ENCODE data around the gene FDPS. TPM values are rescaled to one million over a fixed set of nuclear protein-coding genes. Genes with fewer than 3 reads are reported as not detected.

The FDPS gene
- polyA plus RNA-seq, 4 donors: 172 to 343 (median 195) TPM

GRCh38 chr1:155267373-155267772 lies 41.3 kb upstream of the FDPS start:
- no peak for DNase-seq
- Histone ChIP-seq H3K27ac (ENCODE audit: low read depth in 1 of 3, low read length in 2 of 3) (no peak overlapping the region), H3K9me3 (ENCODE audit: control insufficient read depth in 2 of 2, insufficient read depth in 1 of 2, low read depth in 1 of 2, low read length in 1 of 2) (no peaks in the 10 kb centered on the region), H3K4me1 (ENCODE audit: control insufficient read depth in 3 of 3, insufficient read depth in 2 of 3, low read depth in 1 of 3, low read length in 2 of 3) (peaks cover 0 to 11% (median 8%) of the 10 kb centered on the region in 3 donors), H3K36me3 (ENCODE audit: control insufficient read depth in 3 of 3, insufficient read depth in 2 of 3, low read depth in 1 of 3, low read length in 3 of 3) (peaks cover 27 to 71% (median 40%) of the 10 kb centered on the region in 3 donors), H3K4me3 (ENCODE audit: low read depth in 1 of 3, low read length in 3 of 3) (no peak overlapping the region), H3K27me3 (ENCODE audit: control insufficient read depth in 3 of 3, insufficient read depth in 3 of 3, low read length in 3 of 3) (no peaks in the 10 kb centered on the region)
- no peak for FAIRE-seq
- 97 to 98% (median 98%) methylated on average over 2 of the region's 2 CpGs for WGBS, 3 donors

GRCh38 chr1:155268630-155269029 lies 40.0 kb upstream of the FDPS start:
- H3K9me3 ChIP-seq (ENCODE audit: control insufficient read depth in 2 of 2, insufficient read depth in 1 of 2, low read depth in 1 of 2, low read length in 1 of 2): no peaks in the 10 kb centered on the region
- H3K27ac ChIP-seq (ENCODE audit: low read depth in 1 of 3, low read length in 2 of 3): no peak overlapping the region
- no peaks in the 10 kb centered on the region for H3K27me3 ChIP-seq (ENCODE audit: control insufficient read depth in 3 of 3, insufficient read depth in 3 of 3, low read length in 3 of 3)
- FAIRE-seq: no peak
- WGBS, 3 donors: 92 to 96% (median 95%) methylated on average over 21 of the region's 21 CpGs
- H3K4me3 ChIP-seq (ENCODE audit: low read depth in 1 of 3, low read length in 3 of 3): no peak overlapping the region
- no peak for DNase-seq
- peaks cover 25 to 63% (median 39%) of the 10 kb centered on the region in 3 donors for H3K36me3 ChIP-seq (ENCODE audit: control insufficient read depth in 3 of 3, insufficient read depth in 2 of 3, low read depth in 1 of 3, low read length in 3 of 3)
- peaks cover 0 to 8% (median 4%) of the 10 kb centered on the region in 3 donors for H3K4me1 ChIP-seq (ENCODE audit: control insufficient read depth in 3 of 3, insufficient read depth in 2 of 3, low read depth in 1 of 3, low read length in 2 of 3)

DNA sequence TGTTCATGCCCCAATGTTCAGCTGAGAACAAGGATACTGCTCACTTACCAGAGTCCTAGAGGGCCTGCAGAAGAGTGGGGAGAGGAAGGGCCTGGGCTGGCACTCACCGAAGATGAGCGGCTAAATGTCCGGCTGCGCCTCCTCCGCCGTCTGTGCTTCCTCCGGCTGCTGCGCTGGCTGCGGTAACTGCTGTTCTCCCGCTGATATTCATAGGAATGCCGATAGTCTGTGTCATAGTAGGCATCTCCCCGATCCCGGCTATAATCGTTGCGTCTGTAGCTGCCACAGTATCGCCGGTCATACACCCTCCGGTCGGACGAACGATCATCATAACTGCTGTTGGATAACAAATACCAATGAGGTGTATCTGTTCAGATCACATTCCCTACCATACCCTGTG lies 39.3 kb upstream of the FDPS start:
- Histone ChIP-seq H3K27me3 (ENCODE audit: control insufficient read depth in 3 of 3, insufficient read depth in 3 of 3, low read length in 3 of 3) (no peaks in the 10 kb centered on the region), H3K36me3 (ENCODE audit: control insufficient read depth in 3 of 3, insufficient read depth in 2 of 3, low read depth in 1 of 3, low read length in 3 of 3) (peaks cover 25 to 55% (median 36%) of the 10 kb centered on the region in 3 donors), H3K4me1 (ENCODE audit: control insufficient read depth in 3 of 3, insufficient read depth in 2 of 3, low read depth in 1 of 3, low read length in 2 of 3) (peaks cover 0 to 8% (median 4%) of the 10 kb centered on the region in 3 donors), H3K27ac (ENCODE audit: low read depth in 1 of 3, low read length in 2 of 3) (no peak overlapping the region), H3K4me3 (ENCODE audit: low read depth in 1 of 3, low read length in 3 of 3) (no peak overlapping the region), H3K9me3 (ENCODE audit: control insufficient read depth in 2 of 2, insufficient read depth in 1 of 2, low read depth in 1 of 2, low read length in 1 of 2) (no peaks in the 10 kb centered on the region)
- DNase-seq (no peak), FAIRE-seq (no peak)
- 95 to 96% (median 95%) methylated on average over 21 of the region's 21 CpGs for WGBS, 3 donors

DNA sequence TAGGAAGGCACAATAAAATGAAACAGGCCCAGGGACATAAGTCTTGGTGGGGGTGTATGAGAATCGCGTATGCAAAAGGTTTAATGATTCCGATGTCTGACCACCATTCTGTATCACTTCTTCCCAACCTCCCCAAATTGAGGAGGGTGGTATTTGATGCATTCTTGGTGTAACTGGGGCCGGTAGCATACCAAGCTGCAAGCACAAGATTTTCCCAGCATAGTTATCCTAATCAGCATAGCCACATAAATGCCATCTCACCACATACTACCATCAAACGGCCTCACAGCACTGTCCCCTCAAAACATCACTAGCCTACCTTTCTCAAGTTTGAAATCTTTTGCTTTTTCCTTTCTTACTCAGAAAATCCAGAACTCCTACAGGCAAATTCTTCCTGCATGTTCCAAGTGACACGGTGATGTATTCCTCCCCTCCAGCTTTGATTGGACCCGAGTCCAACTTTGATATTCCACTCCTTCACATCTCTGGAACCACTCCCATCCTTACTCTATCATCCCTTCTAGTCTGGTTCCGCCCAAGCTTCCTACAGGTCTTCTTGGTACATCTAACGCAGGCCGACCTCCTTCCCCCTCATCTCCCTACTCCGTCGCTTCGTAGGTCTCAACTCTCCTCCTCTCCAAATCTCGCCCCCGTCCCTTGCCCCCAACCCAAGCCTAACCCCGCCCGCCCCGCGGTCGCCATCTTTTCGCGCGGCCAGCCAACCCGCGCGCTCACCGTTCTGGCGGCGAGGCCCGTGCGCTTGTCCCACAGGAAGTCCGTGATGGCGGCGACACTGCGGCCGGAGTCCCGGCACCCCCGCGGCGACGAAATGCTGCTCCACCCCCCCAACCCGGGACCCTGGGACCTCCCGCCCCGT lies 36.0 kb upstream of the FDPS start:
- DNase-seq: peak in 1 of 2 donors; percentile 83
- 1 to 4% (median 2%) methylated on average over 33 to 44 of the region's 44 CpGs for WGBS, 3 donors
- peaks cover 0 to 8% (median 4%) of the 10 kb centered on the region in 3 donors for H3K4me1 ChIP-seq (ENCODE audit: control insufficient read depth in 3 of 3, insufficient read depth in 2 of 3, low read depth in 1 of 3, low read length in 2 of 3)
- peak overlapping the region; percentile 82 to 93 (median 91) for H3K27ac ChIP-seq (ENCODE audit: low read depth in 1 of 3, low read length in 2 of 3)
- no peak for FAIRE-seq
- peak overlapping the region; percentile 76 to 88 (median 81) for H3K4me3 ChIP-seq (ENCODE audit: low read depth in 1 of 3, low read length in 3 of 3)
- H3K36me3 ChIP-seq (ENCODE audit: control insufficient read depth in 3 of 3, insufficient read depth in 2 of 3, low read depth in 1 of 3, low read length in 3 of 3): peaks cover 20 to 32% (median 23%) of the 10 kb centered on the region in 3 donors
- H3K27me3 ChIP-seq (ENCODE audit: control insufficient read depth in 3 of 3, insufficient read depth in 3 of 3, low read length in 3 of 3): no peaks in the 10 kb centered on the region
- no peaks in the 10 kb centered on the region for H3K9me3 ChIP-seq (ENCODE audit: control insufficient read depth in 2 of 2, insufficient read depth in 1 of 2, low read depth in 1 of 2, low read length in 1 of 2)

DNA sequence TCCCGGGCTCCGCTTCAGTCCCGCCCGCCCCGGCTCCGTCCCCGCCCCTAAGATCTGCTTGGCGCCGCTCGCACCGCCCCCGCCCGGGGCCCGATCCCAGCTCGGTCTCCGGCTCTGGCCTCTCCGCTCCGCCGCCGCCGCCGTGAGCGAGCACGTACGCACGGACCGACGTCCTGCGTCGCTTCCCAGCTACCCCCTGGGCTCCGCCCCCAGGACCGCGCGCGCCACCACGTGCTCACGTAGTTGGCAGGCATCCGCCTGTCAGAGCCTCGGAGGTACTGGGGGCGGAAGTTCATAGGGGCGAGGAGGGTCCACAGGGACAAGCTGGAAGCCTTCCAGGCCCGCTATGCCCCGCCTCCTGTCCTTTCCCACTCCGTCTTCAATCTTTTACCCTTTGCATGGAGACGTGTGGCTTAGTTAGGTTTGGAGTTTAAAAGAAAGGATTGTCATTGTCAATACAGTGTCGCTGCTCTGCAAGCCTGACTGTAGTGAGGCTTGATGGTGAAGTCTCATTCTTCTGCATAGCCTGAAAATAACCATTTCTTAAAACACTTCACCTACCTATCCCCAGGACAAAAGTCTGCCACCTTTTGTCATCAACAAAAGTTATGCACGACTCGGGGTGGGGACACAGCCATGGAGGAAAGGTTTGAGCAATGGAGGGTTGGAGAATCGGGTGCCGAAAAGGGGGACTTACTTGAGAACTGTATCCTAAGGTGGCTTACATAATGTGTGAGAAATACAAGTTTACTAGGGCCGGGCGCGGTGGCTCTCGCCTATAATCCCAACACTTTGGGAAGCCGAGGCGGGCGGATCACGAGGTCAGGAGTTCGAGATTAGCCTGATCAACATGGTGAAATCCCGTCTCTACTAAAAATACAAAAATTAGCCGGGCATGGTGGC lies 35.1 kb upstream of the FDPS start, which contains the start of gene CLK2:
CLK2 (minus strand) TSS at position 162 of the 903 bp plus-strand sequence. CDS start 2,527 bp downstream, outside the sequence.
- peak within 1 kb of the TSS; percentile 82 to 93 (median 91) for H3K27ac ChIP-seq (ENCODE audit: low read depth in 1 of 3, low read length in 2 of 3)
- peaks cover 12 to 23% (median 19%) of the 10 kb centered on the region in 3 donors for H3K36me3 ChIP-seq (ENCODE audit: control insufficient read depth in 3 of 3, insufficient read depth in 2 of 3, low read depth in 1 of 3, low read length in 3 of 3)
- DNase-seq (peak; percentile 97 to 99), FAIRE-seq (no peak)
- no peaks in the 10 kb centered on the region for H3K9me3 ChIP-seq (ENCODE audit: control insufficient read depth in 2 of 2, insufficient read depth in 1 of 2, low read depth in 1 of 2, low read length in 1 of 2)
- WGBS, 3 donors: 11 to 14% (median 13%) methylated on average over 46 to 61 of the region's 61 CpGs
- H3K4me1 ChIP-seq (ENCODE audit: control insufficient read depth in 3 of 3, insufficient read depth in 2 of 3, low read depth in 1 of 3, low read length in 2 of 3): peaks cover 0 to 8% (median 7%) of the 10 kb centered on the region in 3 donors
- no peaks in the 10 kb centered on the region for H3K27me3 ChIP-seq (ENCODE audit: control insufficient read depth in 3 of 3, insufficient read depth in 3 of 3, low read length in 3 of 3)
- H3K4me3 ChIP-seq (ENCODE audit: low read depth in 1 of 3, low read length in 3 of 3): peak within 1 kb of the TSS; percentile 76 to 88 (median 81)

- peaks cover 0 to 10% (median 0%) of the 10 kb centered on the region in 3 donors for H3K36me3 ChIP-seq (ENCODE audit: control insufficient read depth in 3 of 3, insufficient read depth in 2 of 3, low read depth in 1 of 3, low read length in 3 of 3)
- H3K4me3 ChIP-seq (ENCODE audit: low read depth in 1 of 3, low read length in 3 of 3): peak within 1 kb of the TSS; percentile 31 to 80 (median 68)
- no peaks in the 10 kb centered on the region for H3K9me3 ChIP-seq (ENCODE audit: control insufficient read depth in 2 of 2, insufficient read depth in 1 of 2, low read depth in 1 of 2, low read length in 1 of 2)
- FAIRE-seq (no peak), DNase-seq (peak; percentile 98 to 99)
- peaks cover 0 to 10% (median 3%) of the 10 kb centered on the region in 3 donors for H3K4me1 ChIP-seq (ENCODE audit: control insufficient read depth in 3 of 3, insufficient read depth in 2 of 3, low read depth in 1 of 3, low read length in 2 of 3)
- H3K27me3 ChIP-seq (ENCODE audit: control insufficient read depth in 3 of 3, insufficient read depth in 3 of 3, low read length in 3 of 3): no peaks in the 10 kb centered on the region
- 1 to 2% (median 1%) methylated on average over 64 to 68 of the region's 68 CpGs for WGBS, 3 donors
- peak within 1 kb of the TSS in 1 of 3 donors; percentile 62 for H3K27ac ChIP-seq (ENCODE audit: low read depth in 1 of 3, low read length in 2 of 3)
These were observed 31.4 kb upstream of the FDPS start, which contains the start of gene HCN3 for GRCh38 chr1:155277070-155277901. Gene HCN3, plus strand, starts transcription at chr1:155277463. Its CDS starts 128 bp downstream, at chr1:155277591.

- FAIRE-seq: no peak
- Histone ChIP-seq H3K9me3 (ENCODE audit: control insufficient read depth in 2 of 2, insufficient read depth in 1 of 2, low read depth in 1 of 2, low read length in 1 of 2) (no peaks in the 10 kb centered on the region), H3K36me3 (ENCODE audit: control insufficient read depth in 3 of 3, insufficient read depth in 2 of 3, low read depth in 1 of 3, low read length in 3 of 3) (peaks cover 0 to 17% (median 0%) of the 10 kb centered on the region in 3 donors), H3K4me3 (ENCODE audit: low read depth in 1 of 3, low read length in 3 of 3) (peak overlapping the region; percentile 31 to 80 (median 68)), H3K4me1 (ENCODE audit: control insufficient read depth in 3 of 3, insufficient read depth in 2 of 3, low read depth in 1 of 3, low read length in 2 of 3) (peaks cover 0 to 8% (median 0%) of the 10 kb centered on the region in 3 donors), H3K27me3 (ENCODE audit: control insufficient read depth in 3 of 3, insufficient read depth in 3 of 3, low read length in 3 of 3) (no peaks in the 10 kb centered on the region), H3K27ac (ENCODE audit: low read depth in 1 of 3, low read length in 2 of 3) (peak overlapping the region in 1 of 3 donors; percentile 62)
- peak; percentile 73 to 84 for DNase-seq
- 0 to 1% (median 1%) methylated on average over 23 to 29 of the region's 29 CpGs for WGBS, 3 donors
These were observed 30.6 kb upstream of the FDPS start for GRCh38 chr1:155277902-155278688.
